H9 (cell line): ENCODE measurements around the gene SPTAN1. TPM values are rescaled to one million over a fixed set of nuclear protein-coding genes. Genes with fewer than 3 reads are reported as not detected.

Source experiments
- DNase-seq: peaks from one replicate; pipeline ENCODE4 v3.0.0-alpha.2; 2017
- H2AFZ ChIP-seq: one replicate; pipeline ENCODE4 v1.6.1; 2013; ENCODE audit warnings: mild to moderate bottlenecking, low read length, control low read depth, moderate library complexity
- H2AK5ac ChIP-seq: 2 replicates; pipeline ENCODE4 v1.6.1; 2013; ENCODE audit warnings: low read length, control low read depth, mixed read lengths; ENCODE audit not compliant: insufficient read length
- H2BK120ac ChIP-seq: one replicate; pipeline ENCODE4 v1.6.1; 2013; ENCODE audit warnings: low read depth, mild to moderate bottlenecking, low read length, control low read depth, inconsistent platforms; ENCODE audit not compliant: poor library complexity, severe bottlenecking
- H2BK12ac ChIP-seq: 2 replicates; pipeline ENCODE4 v1.6.1; 2013; ENCODE audit warnings: low read length, control low read depth, mixed read lengths, low read depth; ENCODE audit not compliant: insufficient read length
- H2BK15ac ChIP-seq: 2 replicates; pipeline ENCODE4 v1.6.1; 2013; ENCODE audit warnings: low read depth, low read length, control low read depth
- H2BK20ac ChIP-seq: one replicate; pipeline ENCODE4 v1.6.1; 2013; ENCODE audit warnings: low read depth, mild to moderate bottlenecking, low read length, control low read depth, inconsistent platforms; ENCODE audit not compliant: poor library complexity, severe bottlenecking
- H2BK5ac ChIP-seq: 2 replicates; pipeline ENCODE4 v1.6.1; 2013; ENCODE audit warnings: low read length, control low read depth, mixed read lengths; ENCODE audit not compliant: insufficient read length
- H3K14ac ChIP-seq: 2 replicates; pipeline ENCODE4 v1.6.1; 2013; ENCODE audit warnings: low read length, control low read depth; ENCODE audit not compliant: insufficient read depth
- H3K18ac ChIP-seq: 2 replicates; pipeline ENCODE4 v1.6.1; 2013; ENCODE audit warnings: low read depth, mild to moderate bottlenecking, mixed read lengths, low read length, control low read depth; ENCODE audit not compliant: insufficient read length
- H3K23ac ChIP-seq: 2 replicates; pipeline ENCODE4 v1.6.1; 2013; ENCODE audit warnings: low read length, control low read depth, mixed read lengths, low read depth; ENCODE audit not compliant: insufficient read length
- H3K23me2 ChIP-seq: 2 replicates; pipeline ENCODE4 v1.6.1; 2013; ENCODE audit warnings: low read depth, mild to moderate bottlenecking, mixed read lengths, low read length, control low read depth; ENCODE audit not compliant: insufficient read length, poor library complexity, severe bottlenecking
- H3K27ac ChIP-seq: 2 replicates; pipeline ENCODE4 v1.5.1; 2013; ENCODE audit warnings: low read length, control low read depth, mixed read lengths, low read depth; ENCODE audit not compliant: insufficient read length
- H3K27me3 ChIP-seq: 2 replicates; pipeline ENCODE4 v1.6.1; 2013; ENCODE audit warnings: low read length, control low read depth, inconsistent platforms; ENCODE audit not compliant: insufficient read depth
- H3K4ac ChIP-seq: 2 replicates; pipeline ENCODE4 v1.6.1; 2013; ENCODE audit warnings: low read depth, mild to moderate bottlenecking, control low read depth, inconsistent platforms, low read length, moderate library complexity
- H3K4me1 ChIP-seq: 2 replicates; pipeline ENCODE4 v1.6.1; 2013; ENCODE audit warnings: low read length, control low read depth, inconsistent platforms; ENCODE audit not compliant: insufficient read depth
- H3K4me2 ChIP-seq: 2 replicates; pipeline ENCODE4 v1.6.1; 2013; ENCODE audit warnings: low read length, control low read depth, mixed read lengths; ENCODE audit not compliant: insufficient read length, insufficient read depth
- H3K56ac ChIP-seq: 2 replicates; pipeline ENCODE4 v1.6.1; 2013; ENCODE audit warnings: low read depth, mild to moderate bottlenecking, mixed read lengths, low read length, control low read depth; ENCODE audit not compliant: insufficient read length
- H3K79me1 ChIP-seq: 2 replicates; pipeline ENCODE4 v1.6.1; 2013; ENCODE audit warnings: low read depth, mild to moderate bottlenecking, moderate library complexity, low read length, control low read depth, inconsistent platforms; ENCODE audit not compliant: insufficient read depth, poor library complexity, severe bottlenecking
- H3K79me2 ChIP-seq: 2 replicates; pipeline ENCODE4 v1.6.1; 2013; ENCODE audit warnings: low read length, control low read depth, inconsistent platforms; ENCODE audit not compliant: insufficient read depth
- H3K9ac ChIP-seq: 2 replicates; pipeline ENCODE4 v1.6.1; 2013; ENCODE audit warnings: low read length, control low read depth, mixed read lengths; ENCODE audit not compliant: insufficient read length; ENCODE audit errors: extremely low read depth
- H3K9me3 ChIP-seq: one replicate; pipeline ENCODE4 v1.6.1; 2013; ENCODE audit warnings: low read depth, low read length, inconsistent platforms; ENCODE audit not compliant: control insufficient read depth
- H3T11ph ChIP-seq: one replicate; pipeline ENCODE4 v1.6.1; 2013; ENCODE audit warnings: mild to moderate bottlenecking, low read length, control low read depth, inconsistent platforms
- H4K20me1 ChIP-seq: one replicate; pipeline ENCODE4 v1.6.1; 2013; ENCODE audit not compliant: control insufficient read depth, insufficient read length, insufficient read depth
- H4K5ac ChIP-seq: 2 replicates; pipeline ENCODE4 v1.6.1; 2013; ENCODE audit warnings: low read depth, mild to moderate bottlenecking, mixed read lengths, low read length, control low read depth; ENCODE audit not compliant: insufficient read length
- H4K8ac ChIP-seq: replicated peaks from 2 replicates; pipeline ENCODE4 v1.6.1; 2013; ENCODE audit warnings: low read length, control low read depth, mixed read lengths, low read depth; ENCODE audit not compliant: insufficient read length
- H4K91ac ChIP-seq: 2 replicates; pipeline ENCODE4 v1.6.1; 2013; ENCODE audit warnings: low read depth, mild to moderate bottlenecking, moderate library complexity, mixed read lengths, low read length, control low read depth; ENCODE audit not compliant: insufficient read length
- H3K27ac Mint-ChIP-seq, 3 experiments: 2 replicates in 2 of 3; 3 replicates in 1 of 3; pipeline ENCODE4 v1.8.0; 2020 to 2021; ENCODE audit warnings: mixed read lengths in 3 of 3, mild to moderate bottlenecking in 1 of 3, moderate library complexity in 1 of 3
- H3K27me3 Mint-ChIP-seq: 2 replicates; pipeline ENCODE4 v1.8.0; 2021; ENCODE audit warnings: low read depth, mild to moderate bottlenecking, moderate library complexity, mixed read lengths
- H3K36me3 Mint-ChIP-seq, 3 experiments: 2 replicates in 2 of 3; 3 replicates in 1 of 3; pipeline ENCODE4 v1.8.0; 2020 to 2021; ENCODE audit warnings: low read depth in 3 of 3, mixed read lengths in 3 of 3; ENCODE audit not compliant: insufficient read depth in 1 of 3
- H3K4me1 Mint-ChIP-seq, 2 experiments: 2 replicates each; pipeline ENCODE4 v1.8.0; 2020; ENCODE audit warnings: mixed read lengths in 2 of 2
- H3K4me3 Mint-ChIP-seq, 2 experiments: 2 replicates in 1 of 2; 3 replicates in 1 of 2; pipeline ENCODE4 v1.8.0; 2020 to 2021; ENCODE audit warnings: mild to moderate bottlenecking in 2 of 2, mixed read lengths in 2 of 2, moderate library complexity in 1 of 2
- H3K9me3 Mint-ChIP-seq, 2 experiments: 2 replicates in 1 of 2; 3 replicates in 1 of 2; pipeline ENCODE4 v1.8.0; 2020; ENCODE audit warnings: mild to moderate bottlenecking in 2 of 2, mixed read lengths in 2 of 2, moderate library complexity in 1 of 2
- CTCF ChIP-seq: fragments of 200-600 bp; sonication (generic); conservative IDR thresholded peaks from 3 replicates; pipeline ENCODE4 v1.8.0; 2021; ENCODE audit warnings: antibody characterized with exemption, mild to moderate bottlenecking
- WGBS: extraction: QIAGEN DNeasy Blood & Tissue Kit; methylation state at CpG from one replicate; pipeline ENCODE4 v1.1.7; 2013; ENCODE audit warnings: missing lambda C conversion rate, low lambda C conversion rate, mixed read lengths; ENCODE audit not compliant: insufficient read length; ENCODE audit errors: extremely low coverage; 5-methylcytosine and 5-hydroxymethylcytosine counted together
- total RNA-seq: library from RNA; stranded (reverse); gene quantifications from 2 replicates; pipeline ENCODE4 v1.2.1, GENCODE V29; 2021

SPTAN1 gene
- total RNA-seq, 1 experiment from 2014 or later = 213 TPM

GRCh38 chr9:128503870-128504269 lies 48.5 kb upstream of the SPTAN1 start:
- no peak overlapping the region for H2BK12ac ChIP-seq
- Mint-ChIP-seq H3K36me3 (peaks cover 0 to 15% (median 1%) of the 10 kb centered on the region in 3 experiments; a peak in 3 of 7 replicates), H3K27ac (no peak overlapping the region), H3K4me3 (peak overlapping the region; percentile 99 to 100), H3K27me3 (no peaks in the 10 kb centered on the region), H3K4me1 (peaks cover 4 to 8% of the 10 kb centered on the region in 2 experiments), H3K9me3 (no peaks in the 10 kb centered on the region)
- H3K14ac ChIP-seq = no peak overlapping the region
- H3T11ph ChIP-seq = no peak overlapping the region
- H2BK20ac ChIP-seq = no peak overlapping the region
- peaks cover 14% of the 10 kb centered on the region for H3K23me2 ChIP-seq
- no peak overlapping the region for H4K5ac ChIP-seq
- H3K4me1 ChIP-seq = no peaks in the 10 kb centered on the region
- H2BK120ac ChIP-seq = no peak overlapping the region
- H3K18ac ChIP-seq = no peak overlapping the region
- no CpG with 5 or more reads among the region's 11 CpGs for WGBS
- DNase-seq = no peak
- H3K56ac ChIP-seq = no peak overlapping the region
- no peaks in the 10 kb centered on the region for H3K27me3 ChIP-seq
- H2BK5ac ChIP-seq = no peak overlapping the region
- no peaks in the 10 kb centered on the region for H4K20me1 ChIP-seq
- H3K23ac ChIP-seq = no peak overlapping the region
- no peak overlapping the region for H2AK5ac ChIP-seq
- no peaks in the 10 kb centered on the region for H3K79me2 ChIP-seq
- TF ChIP-seq CTCF = no peak
- H3K9ac ChIP-seq = no peak overlapping the region
- no peaks in the 10 kb centered on the region for H3K9me3 ChIP-seq
- H2BK15ac ChIP-seq = no peak overlapping the region
- H4K91ac ChIP-seq = no peak overlapping the region
- no peak overlapping the region for H4K8ac ChIP-seq
- no peak overlapping the region for H2AFZ ChIP-seq
- H3K4me2 ChIP-seq = peak overlapping the region; percentile 77
- no peak overlapping the region for H3K4ac ChIP-seq
- no peak overlapping the region for H3K27ac ChIP-seq
- no peaks in the 10 kb centered on the region for H3K79me1 ChIP-seq
